Upper lobe of left lung (tissue), 6 donors: Measurements from ENCODE around the gene MBLAC2. TPM values are rescaled to one million over a fixed set of nuclear protein-coding genes. Genes with fewer than 3 reads are reported as not detected.
A peak's percentile ranks its signal among the peaks of the same experiment; 100 is the strongest.

Experiments
- ATAC-seq, 2 donors: fragments of 200-7000 bp; cut with Tn5 transposase; one replicate each; pipeline ENCODE4 v1.9.1; 2022; ENCODE audit warnings: mild to moderate bottlenecking in 2 of 2, moderate library complexity in 2 of 2; ENCODE audit not compliant: low FRiP score in 2 of 2
- DNase-seq, 2 donors: peaks; one replicate each; pipeline ENCODE4 v3.0.0-alpha.2; 2019 to 2020
- H3K27ac ChIP-seq, 4 donors: fragments of 200-600 bp; sonication (generic); one replicate each; pipeline ENCODE4 v1.5.1; 2016 to 2019
- H3K27me3 ChIP-seq, 4 donors: fragments of 200-600 bp; sonication (generic); one replicate each; pipeline ENCODE4 v1.5.1; 2017 to 2019
- H3K36me3 ChIP-seq, 4 donors: fragments of 200-600 bp; sonication (generic); one replicate each; pipeline ENCODE4 v1.5.1; 2016 to 2019
- H3K4me1 ChIP-seq, 4 donors: fragments of 200-600 bp; sonication (generic); one replicate each; pipeline ENCODE4 v1.5.1; 2018 to 2019
- H3K4me3 ChIP-seq, 4 donors: fragments of 200-600 bp; sonication (generic); one replicate each; pipeline ENCODE4 v1.5.1; 2017 to 2019; ENCODE audit warnings: mild to moderate bottlenecking in 2 of 4, moderate library complexity in 1 of 4
- H3K9me3 ChIP-seq, 4 donors: fragments of 200-600 bp; sonication (generic); one replicate each; pipeline ENCODE4 v1.5.1; 2018 to 2019
- EP300 ChIP-seq, 4 donors: sonication (generic); formaldehyde crosslinking; IDR thresholded peaks; one replicate each; pipeline ENCODE4 v1.5.1; 2017; ENCODE audit warnings: antibody characterized with exemption in 4 of 4, control low read depth in 2 of 4
- POLR2A ChIP-seq, 4 donors: fragments of 450-650 bp; IDR thresholded peaks; one replicate each; pipeline ENCODE4 v1.5.1; 2016 to 2017; ENCODE audit warnings: antibody characterized with exemption in 4 of 4, mild to moderate bottlenecking in 2 of 4
- POLR2AphosphoS5 ChIP-seq, 2 donors: sonication (generic); formaldehyde crosslinking; IDR thresholded peaks; one replicate each; pipeline ENCODE4 v1.5.1; 2017; ENCODE audit warnings: antibody characterized with exemption in 2 of 2
- WGBS, 2 donors: methylation state at CpG; one replicate each; pipeline ENCODE4 v1.1.5; 2017 to 2018; 5-methylcytosine and 5-hydroxymethylcytosine counted together
- total RNA-seq, 6 donors: library from RNA; depleted of rRNA in 4 of 6; stranded (reverse); fragments of >200 nt in 4 of 6; gene quantifications; one replicate each; pipeline versions ENCODE4 v1.1.0 to v1.2.1, GENCODE V29; 2016 to 2021
- TF ChIP-seq, protein P1 (sequence below), 6 experiments: fragments of 450-650 bp in 4 of 6; fragments of 200-600 bp in 2 of 6; sonication (generic) in 2 of 6; IDR thresholded peaks; one replicate each; pipeline ENCODE4 v1.5.1; 2016 to 2019; ENCODE audit warnings: antibody characterized with exemption in 6 of 6
- donor health status: DM: no; HTN: no; CAD: no; lungs with moderate emphysema.
- donor health status: DM: no; HTN: yes; CAD: no; lungs with severe emphysema.

Gene MBLAC2
- total RNA-seq, 6 donors from 2014 or later, result 1.8 to 6.6 (median 5.0) TPM

DNA sequence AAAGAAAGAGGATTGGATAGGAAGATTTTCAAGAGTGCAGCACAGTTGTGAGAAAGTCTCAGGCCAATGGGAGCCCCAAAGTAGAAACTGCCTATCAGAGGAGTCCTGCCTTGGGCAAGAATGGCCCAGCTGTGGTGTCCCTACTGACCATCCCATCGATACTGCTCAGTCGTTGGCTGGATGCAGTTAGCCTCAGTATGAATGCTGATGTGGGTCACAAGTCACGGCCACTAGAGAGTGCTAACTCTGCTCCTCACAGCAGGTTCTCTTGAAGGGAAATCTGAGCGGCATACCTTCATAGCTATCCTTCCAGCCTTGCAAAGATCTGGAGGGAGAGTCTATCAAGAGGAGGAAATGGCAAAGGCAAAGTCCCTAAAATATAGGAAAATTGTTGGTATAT is 53.4 kb downstream of the MBLAC2 start:
- DNase-seq, result peak in 1 of 2 donors; percentile 36

DNA sequence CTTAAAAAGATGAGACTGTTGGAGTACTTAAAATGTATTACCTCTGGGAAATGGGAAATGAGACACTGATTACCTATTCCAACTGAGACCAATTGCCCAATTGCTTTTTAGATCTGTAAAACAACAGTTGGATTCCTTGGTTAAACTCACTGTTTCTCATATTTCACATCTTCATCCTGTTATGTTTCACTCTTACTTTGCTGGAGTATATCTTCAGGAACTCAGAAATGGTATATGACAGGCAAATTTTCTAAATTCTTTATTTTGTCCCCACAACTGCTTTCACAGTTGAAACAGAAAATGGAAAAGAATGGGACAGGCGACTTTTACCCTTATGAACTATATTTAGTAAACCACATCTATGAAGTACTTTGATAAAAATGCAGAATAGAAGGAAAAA is 56.4 kb downstream of the MBLAC2 start:
- Histone ChIP-seq H3K9me3 (no peaks in the 10 kb centered on the region), H3K27ac (no peak overlapping the region), H3K4me1 (no peaks in the 10 kb centered on the region), H3K27me3 (no peaks in the 10 kb centered on the region), H3K36me3 (no peaks in the 10 kb centered on the region), H3K4me3 (no peak overlapping the region)
- WGBS, 2 donors, result 82% methylated on average over 1 of the region's 1 CpG
- ATAC-seq, result no peak
- DNase-seq, result no peak
- TF ChIP-seq, protein P1, sequence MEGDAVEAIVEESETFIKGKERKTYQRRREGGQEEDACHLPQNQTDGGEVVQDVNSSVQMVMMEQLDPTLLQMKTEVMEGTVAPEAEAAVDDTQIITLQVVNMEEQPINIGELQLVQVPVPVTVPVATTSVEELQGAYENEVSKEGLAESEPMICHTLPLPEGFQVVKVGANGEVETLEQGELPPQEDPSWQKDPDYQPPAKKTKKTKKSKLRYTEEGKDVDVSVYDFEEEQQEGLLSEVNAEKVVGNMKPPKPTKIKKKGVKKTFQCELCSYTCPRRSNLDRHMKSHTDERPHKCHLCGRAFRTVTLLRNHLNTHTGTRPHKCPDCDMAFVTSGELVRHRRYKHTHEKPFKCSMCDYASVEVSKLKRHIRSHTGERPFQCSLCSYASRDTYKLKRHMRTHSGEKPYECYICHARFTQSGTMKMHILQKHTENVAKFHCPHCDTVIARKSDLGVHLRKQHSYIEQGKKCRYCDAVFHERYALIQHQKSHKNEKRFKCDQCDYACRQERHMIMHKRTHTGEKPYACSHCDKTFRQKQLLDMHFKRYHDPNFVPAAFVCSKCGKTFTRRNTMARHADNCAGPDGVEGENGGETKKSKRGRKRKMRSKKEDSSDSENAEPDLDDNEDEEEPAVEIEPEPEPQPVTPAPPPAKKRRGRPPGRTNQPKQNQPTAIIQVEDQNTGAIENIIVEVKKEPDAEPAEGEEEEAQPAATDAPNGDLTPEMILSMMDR (IDR thresholded peaks at IDR 0.05), result no peak
- no peak for TF ChIP-seq POLR2A (IDR thresholded peaks at IDR 0.05)
- no peak for TF ChIP-seq POLR2AphosphoS5 (IDR thresholded peaks at IDR 0.05)
- no peak for TF ChIP-seq EP300 (IDR thresholded peaks at IDR 0.05)

More for the DNA sequence above, 53.4 kb downstream of the MBLAC2 start:
- no peaks in the 10 kb centered on the region for H3K9me3 ChIP-seq
- H3K27ac ChIP-seq, result no peak overlapping the region
- WGBS, 2 donors, result 22 to 25% methylated on average over 4 of the region's 4 CpGs
- H3K36me3 ChIP-seq, result no peaks in the 10 kb centered on the region
- H3K27me3 ChIP-seq, result no peaks in the 10 kb centered on the region
- TF ChIP-seq EP300 (IDR thresholded peaks at IDR 0.05), result no peak
- TF ChIP-seq POLR2AphosphoS5 (IDR thresholded peaks at IDR 0.05), result no peak
- no peak for ATAC-seq
- H3K4me1 ChIP-seq, result no peaks in the 10 kb centered on the region
- no peak overlapping the region for H3K4me3 ChIP-seq

DNA sequence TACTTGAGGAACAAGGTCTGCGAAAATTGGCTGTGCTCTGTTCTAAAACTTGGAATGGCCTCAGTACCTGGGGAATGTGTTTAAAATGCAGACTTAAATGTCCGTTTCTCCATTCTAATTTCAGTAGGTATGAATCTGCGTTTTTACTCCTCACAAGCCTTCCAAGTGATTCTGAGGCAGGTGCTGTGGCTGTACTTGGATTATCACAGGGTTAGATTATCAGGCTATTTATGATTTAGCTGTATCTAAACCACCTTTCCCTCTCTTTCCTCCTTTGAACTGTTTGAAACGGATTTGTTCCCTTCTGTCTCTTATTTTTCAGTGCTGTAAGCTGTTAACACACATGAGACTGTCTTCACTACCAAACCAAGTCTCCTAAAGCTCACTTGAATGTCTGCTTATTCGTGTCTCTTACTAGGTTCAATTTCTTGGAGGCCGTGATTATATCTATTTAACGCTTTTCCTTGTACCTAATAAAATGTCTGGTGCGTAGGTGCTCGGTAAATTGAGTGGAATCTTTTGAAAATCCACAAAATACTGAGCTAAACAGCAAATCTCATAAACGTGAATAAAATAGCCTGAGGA is 64.3 kb downstream of the MBLAC2 start:
- ATAC-seq, result no peak
- H3K27me3 ChIP-seq, result no peaks in the 10 kb centered on the region
- H3K36me3 ChIP-seq, result peaks cover 0 to 7% (median 0%) of the 10 kb centered on the region in 4 donors
- peak overlapping the region; percentile 53 to 93 (median 81) for H3K4me3 ChIP-seq
- no peak for DNase-seq
- H3K27ac ChIP-seq, result peak overlapping the region; percentile 90 to 98 (median 94)
- H3K4me1 ChIP-seq, result peaks cover 8 to 23% (median 12%) of the 10 kb centered on the region in 4 donors
- H3K9me3 ChIP-seq, result no peaks in the 10 kb centered on the region
- TF ChIP-seq POLR2A (IDR thresholded peaks at IDR 0.05) (no peak), POLR2AphosphoS5 (IDR thresholded peaks at IDR 0.05) (no peak), EP300 (IDR thresholded peaks at IDR 0.05) (no peak)
- TF ChIP-seq, protein P1 (IDR thresholded peaks at IDR 0.05), result peak in 1 of 6 experiments; percentile 17
- WGBS, 2 donors, result 1 to 2% methylated on average over 10 of the region's 10 CpGs

DNA sequence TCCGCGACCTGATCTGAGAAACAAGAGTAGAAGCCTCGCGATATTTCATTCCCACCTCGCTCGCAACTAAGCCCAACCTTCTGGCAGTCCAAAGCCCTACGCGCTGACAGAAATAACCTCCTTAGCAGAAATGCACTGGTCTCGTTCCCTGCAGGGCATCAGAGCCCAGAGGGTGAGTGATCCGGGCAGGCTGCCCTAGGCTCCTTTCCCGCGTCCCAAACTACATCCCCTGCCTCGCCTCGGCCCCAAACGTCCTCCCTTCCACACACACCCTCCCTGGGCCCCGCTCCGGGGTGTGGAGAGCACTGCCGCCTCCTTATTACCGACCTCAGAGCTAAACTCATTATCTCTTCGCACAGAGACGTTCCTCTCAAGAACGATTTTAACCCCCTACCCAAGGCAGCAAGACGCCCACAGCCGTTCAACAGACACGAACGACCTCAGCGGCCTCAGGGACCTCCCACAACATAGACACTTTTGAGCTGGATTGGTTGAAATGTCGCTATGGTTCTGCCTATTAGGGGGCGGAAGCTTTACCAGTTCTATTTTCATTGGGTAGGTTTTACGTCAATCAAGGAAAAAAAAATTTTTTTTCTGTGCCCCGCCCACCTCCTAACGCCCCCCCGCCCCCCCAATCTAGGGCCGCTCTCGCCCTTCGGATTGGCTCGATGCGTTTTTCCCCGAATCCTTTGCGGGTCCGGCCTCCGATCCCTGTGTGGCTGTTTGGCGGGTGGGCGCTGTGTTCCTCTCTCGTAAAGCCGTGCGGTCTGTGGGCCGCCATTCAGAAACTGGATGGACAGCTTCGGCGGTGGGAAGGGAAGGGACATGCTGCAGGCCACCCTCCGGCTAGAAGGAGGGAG is 65.0 kb downstream of the MBLAC2 start, which contains the start of gene CETN3:
Gene CETN3 (minus strand): TSS at position 439 of the 860 bp plus-strand sequence. CDS start 95 bp downstream, at position 344.
- Histone ChIP-seq H3K36me3 (peaks cover 0 to 10% (median 0%) of the 10 kb centered on the region in 4 donors), H3K4me3 (peak within 1 kb of the TSS; percentile 74 to 93 (median 81)), H3K4me1 (peaks cover 8 to 23% (median 12%) of the 10 kb centered on the region in 4 donors), H3K9me3 (no peaks in the 10 kb centered on the region), H3K27me3 (no peaks in the 10 kb centered on the region), H3K27ac (peak within 1 kb of the TSS; percentile 90 to 98 (median 94))
- peak; percentile 27 to 94 (median 71) for TF ChIP-seq POLR2A (IDR thresholded peaks at IDR 0.05)
- TF ChIP-seq POLR2AphosphoS5 (IDR thresholded peaks at IDR 0.05), result peak; percentile 88 to 98
- no peak for TF ChIP-seq EP300 (IDR thresholded peaks at IDR 0.05)
- TF ChIP-seq, protein P1 (IDR thresholded peaks at IDR 0.05), result no peak
- DNase-seq (peak; percentile 87 to 96), ATAC-seq (peak; percentile 99)
- WGBS, 2 donors, result 0% methylated on average over 36 to 51 of the region's 51 CpGs
